GM11168 (cell line): ENCODE results near the gene ATXN7L3.
"Not testable (repeated sequence)": the region's sequence is repeated elsewhere in the genome, so short reads cannot be mapped to it uniquely, and the experiment has no call there.

ENCODE experiments used
- in situ Hi-C: fragments of 300-500 bp; cut with MboI; formaldehyde crosslinking; loops from one replicate; pipeline ENCODE4 v1.12.0; 2022; ENCODE audit warnings: low sequenced_read_pairs; ENCODE audit not compliant: unreplicated experiment

ATXN7L3 gene

DNA sequence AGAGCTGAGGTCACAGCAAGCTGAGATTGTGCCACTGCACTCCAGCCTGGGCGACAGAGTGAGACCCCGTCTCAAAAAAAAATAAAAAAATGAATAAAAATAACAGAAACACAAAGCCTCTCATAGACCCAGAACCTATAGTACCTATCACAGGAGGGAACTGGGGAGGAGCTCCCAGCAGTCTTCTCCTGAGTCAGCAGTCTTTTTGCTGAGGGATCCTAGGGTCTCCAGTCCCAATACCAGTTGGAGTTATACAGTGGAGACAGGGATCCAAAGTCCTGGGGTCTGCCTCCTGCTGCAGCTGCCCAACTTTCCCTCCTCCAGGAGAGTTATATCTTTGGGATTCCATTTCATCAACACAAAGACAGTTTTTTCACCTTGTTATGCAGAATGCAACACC lies 16.7 kb downstream of the ATXN7L3 start:
- in situ Hi-C loops = no loop called here

DNA sequence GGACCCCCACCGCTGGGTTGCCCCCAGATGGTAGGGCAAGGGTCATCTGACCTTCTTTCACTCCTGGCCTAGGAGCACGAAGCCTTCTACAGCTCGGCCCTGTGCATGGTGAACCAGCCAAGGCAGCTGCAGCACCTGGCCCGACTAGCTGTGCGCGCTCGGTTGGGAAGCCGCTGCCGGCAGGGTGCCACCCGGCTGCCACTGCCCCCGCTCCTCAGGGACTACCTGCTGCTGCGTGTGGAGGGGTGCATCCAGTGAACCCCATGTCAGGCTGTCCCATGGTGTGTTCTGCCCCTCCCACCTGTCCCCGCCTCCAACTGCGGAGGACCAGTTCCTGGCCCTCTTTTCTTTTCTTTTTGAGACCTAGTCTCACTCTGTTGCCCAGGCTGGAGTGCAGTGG lies 21.6 kb downstream of the ATXN7L3 start:
- in situ Hi-C loops = no loop called here

DNA sequence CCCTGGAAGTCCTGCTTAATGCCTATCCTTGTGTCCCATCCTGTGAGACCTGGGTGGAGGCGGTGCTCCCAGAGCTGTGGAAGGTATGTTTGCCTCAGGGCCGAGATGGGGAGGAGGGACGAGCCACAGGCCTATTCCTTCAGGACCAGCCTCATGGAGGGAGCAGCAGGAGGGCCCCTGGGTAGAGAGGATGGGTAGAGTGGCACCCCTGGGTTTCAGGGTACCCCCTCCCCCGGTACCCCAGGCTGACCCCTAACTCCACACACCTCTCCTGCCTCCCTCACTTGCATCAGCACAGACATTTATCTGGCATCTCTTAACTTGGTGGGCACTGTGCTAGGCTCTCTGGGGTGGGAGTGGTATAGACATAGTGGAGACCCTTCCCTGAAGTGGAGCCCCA lies 22.0 kb downstream of the ATXN7L3 start:
- in situ Hi-C loops = no loop called here

DNA sequence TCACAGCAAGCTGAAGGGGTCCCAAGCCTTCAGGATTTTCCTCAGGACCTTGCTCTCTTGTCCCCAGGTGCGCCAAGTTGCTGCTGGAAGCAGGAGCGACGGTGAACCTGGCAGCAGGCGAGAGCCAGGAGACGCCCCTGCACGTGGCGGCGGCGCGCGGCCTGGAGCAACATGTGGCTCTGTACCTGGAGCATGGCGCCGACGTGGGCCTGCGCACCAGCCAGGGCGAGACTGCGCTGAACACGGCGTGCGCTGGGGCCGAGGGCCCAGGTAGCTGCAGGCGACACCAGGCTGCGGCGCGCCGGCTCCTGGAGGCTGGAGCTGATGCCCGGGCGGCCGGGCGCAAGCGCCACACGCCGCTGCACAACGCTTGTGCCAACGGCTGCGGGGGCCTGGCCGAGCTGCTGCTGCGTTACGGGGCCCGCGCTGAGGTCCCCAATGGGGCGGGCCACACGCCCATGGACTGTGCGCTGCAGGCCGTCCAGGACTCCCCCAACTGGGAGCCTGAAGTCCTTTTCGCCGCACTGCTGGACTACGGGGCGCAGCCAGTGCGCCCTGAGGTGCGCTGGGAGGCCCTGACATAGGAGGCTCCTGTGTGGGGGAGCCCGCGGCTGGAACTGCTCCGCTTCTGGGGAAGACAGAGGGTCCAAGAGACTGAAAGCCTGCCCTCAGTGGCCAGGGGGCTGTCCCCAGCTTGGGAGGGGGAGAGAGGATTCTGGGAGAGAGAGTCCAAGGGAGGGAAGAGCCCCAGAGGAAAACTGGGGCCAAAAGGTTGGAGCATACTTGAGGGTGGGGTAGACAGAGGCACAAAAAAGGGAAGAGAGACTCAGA lies 22.8 kb downstream of the ATXN7L3 start:
- in situ Hi-C loops = no loop called here

DNA sequence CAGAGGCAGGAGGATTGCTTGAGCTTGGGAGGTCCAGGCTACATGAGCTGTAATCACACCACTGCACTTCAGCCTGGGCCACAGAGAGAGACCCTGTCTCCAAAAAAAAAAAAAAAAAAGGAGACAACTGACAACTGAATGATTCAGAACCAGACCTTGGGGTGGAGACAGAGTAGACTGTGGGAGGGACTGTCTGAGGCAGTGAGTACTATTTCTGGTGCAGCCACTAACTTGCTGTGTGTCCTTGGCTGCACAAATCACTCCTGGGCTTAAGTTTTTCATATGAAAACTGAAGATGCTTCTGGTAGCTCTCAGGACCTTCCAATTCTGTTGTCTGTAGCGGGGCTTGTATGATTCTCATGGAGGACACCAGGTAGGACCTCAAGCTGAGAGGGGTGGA lies 23.4 kb downstream of the ATXN7L3 start:
- in situ Hi-C loops = no loop called here

DNA sequence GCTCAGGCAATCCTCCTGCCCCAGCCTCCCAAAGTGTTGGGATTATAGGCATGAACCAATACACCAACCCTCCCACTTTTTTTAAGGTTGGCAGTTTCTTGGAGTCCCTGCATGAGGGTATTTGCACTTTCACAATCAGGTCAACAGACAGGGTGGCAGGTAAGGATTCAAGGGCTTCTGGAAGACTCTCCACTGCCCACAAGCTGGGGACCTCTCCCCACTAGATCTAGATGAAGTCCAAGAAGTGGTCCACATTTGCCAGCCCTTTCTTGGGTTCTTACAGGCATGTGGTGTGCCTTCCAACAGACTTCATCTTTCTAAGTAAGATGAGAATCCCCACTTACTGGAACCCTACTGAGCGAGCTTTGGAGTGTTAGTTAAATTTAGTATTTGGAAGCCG lies 25.3 kb downstream of the ATXN7L3 start:
- in situ Hi-C loops = no loop called here

DNA sequence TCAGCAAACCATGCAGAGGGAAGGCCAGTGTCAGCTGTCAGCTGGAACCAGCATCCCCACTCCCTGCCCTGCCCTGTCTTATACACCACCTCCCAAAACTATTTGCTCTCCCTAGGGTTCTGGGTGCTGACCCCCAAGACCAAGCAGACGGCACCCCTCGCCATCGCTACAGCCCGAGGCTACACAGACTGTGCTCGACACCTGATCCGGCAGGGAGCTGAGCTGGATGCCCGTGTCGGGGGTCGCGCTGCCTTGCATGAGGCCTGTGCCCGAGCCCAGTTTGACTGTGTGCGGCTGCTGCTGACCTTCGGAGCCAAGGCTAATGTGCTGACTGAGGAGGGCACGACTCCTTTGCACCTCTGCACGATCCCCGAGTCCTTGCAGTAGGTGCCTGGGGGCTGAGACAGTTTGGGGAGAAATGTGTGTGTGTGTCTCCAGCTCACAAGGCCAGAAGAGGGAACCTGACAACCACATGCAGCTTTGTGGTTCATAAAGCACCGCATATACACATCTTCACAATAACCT lies 27.7 kb downstream of the ATXN7L3 start:
- in situ Hi-C loops = no loop called here

DNA sequence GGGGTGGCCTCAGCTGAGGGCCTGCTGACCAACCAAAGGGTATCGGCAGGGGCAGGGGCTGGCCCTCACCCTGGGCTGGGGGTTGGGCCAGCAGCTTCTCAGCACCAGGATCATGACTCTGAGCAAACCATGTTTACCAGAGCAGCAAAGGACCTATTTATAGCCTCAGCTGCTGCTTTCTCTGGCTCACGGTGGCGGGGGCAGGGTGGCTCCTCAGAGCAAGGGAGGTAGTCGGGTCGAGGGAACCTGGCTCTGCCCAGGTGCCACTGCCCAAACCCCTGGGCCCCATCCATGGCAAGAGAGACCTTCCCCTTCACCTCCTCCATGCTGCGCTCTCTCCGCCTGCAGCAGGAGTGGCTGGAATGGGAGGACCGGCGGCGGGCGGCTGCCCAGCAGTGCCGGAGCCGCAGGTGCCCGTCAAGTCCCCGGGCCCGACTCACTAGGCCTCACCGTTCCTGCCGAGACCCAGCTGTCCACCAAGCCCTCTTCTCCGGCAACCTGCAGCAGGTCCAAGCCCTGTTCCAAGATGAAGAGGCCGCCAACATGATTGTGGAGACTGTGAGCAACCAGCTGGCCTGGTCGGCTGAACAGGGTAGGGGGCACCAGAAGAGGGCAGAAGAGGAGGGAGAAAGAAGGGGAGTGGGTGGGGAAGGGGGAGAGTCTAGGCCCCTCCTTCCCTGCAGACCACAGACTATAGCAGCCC lies 29.0 kb downstream of the ATXN7L3 start, which contains the start of gene ASB16:
TSS of gene ASB16 (plus strand) at position 206 of the 703 bp plus-strand sequence. CDS start at position 292, 86 bp downstream.
- in situ Hi-C loops = no loop called here

DNA sequence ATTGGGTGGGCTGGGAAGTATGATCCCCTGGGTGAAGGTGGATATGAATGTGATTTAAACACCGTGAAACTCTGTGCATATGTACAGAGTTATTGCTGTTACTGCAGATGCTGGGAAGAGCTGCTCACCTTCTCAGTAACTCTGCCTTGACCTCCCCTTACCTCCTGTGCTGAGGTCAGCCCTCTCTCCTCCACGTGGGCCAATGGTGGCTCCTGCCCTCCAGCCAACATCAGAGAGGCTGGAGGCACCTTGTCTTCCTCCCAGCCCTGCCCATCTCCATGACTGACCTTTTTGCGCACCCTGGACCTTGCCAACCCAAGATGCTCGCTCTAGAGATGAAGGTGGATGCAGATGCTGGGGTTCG lies 29.6 kb downstream of the ATXN7L3 start:
- in situ Hi-C loops = no loop called here

DNA sequence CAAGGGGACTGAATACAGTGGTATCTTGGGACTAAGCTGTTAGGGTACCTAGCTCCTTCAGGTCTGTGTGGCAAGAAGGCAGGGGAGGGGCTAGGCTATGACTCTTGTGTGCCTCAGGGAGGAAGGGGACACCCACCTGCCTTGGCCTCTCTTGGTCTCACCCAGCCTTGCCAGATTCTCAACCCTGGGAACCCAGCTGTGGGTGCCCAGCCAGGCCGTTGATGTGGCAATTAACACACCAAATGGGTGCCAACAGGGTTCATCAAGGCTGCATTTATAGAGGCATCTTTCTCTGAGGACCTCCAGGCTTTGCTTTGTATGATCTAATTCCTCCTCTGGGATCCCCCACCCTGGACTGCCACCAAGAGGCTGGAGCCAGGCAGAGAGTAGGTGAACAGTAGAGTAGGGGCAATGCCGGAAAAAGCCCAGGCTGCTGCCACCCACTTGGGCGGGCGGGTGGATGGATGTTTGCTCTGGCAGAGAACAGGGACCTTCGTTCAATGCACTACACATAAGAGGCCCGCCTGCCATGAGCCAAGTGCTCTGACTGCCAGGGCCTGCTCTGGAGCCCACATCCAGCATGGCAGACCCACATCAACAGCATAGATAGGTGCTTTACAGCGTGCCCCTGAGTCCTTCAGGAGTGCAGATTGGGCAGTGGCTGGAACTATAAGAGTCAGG lies 32.4 kb downstream of the ATXN7L3 start:
- in situ Hi-C loops = no loop called here

DNA sequence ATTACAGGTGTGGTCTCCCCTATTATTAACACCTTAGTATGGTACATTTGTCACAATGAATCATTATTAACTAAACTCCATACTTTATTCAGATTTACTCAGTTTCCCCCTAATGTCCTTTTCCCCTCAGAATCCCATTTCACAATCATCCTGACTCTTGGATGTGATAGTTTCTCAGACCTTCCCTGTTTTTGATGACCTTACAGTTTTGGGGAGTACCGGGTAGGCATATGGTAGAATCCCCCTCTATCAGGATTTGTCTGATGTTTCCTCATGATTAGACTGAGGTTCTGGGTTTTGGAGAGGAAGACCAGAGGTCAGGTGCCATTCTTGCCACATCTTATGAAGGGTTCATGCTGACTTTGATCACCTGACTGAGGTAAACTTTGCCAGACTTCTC lies 35.2 kb downstream of the ATXN7L3 start:
- in situ Hi-C loops = no loop called here

DNA sequence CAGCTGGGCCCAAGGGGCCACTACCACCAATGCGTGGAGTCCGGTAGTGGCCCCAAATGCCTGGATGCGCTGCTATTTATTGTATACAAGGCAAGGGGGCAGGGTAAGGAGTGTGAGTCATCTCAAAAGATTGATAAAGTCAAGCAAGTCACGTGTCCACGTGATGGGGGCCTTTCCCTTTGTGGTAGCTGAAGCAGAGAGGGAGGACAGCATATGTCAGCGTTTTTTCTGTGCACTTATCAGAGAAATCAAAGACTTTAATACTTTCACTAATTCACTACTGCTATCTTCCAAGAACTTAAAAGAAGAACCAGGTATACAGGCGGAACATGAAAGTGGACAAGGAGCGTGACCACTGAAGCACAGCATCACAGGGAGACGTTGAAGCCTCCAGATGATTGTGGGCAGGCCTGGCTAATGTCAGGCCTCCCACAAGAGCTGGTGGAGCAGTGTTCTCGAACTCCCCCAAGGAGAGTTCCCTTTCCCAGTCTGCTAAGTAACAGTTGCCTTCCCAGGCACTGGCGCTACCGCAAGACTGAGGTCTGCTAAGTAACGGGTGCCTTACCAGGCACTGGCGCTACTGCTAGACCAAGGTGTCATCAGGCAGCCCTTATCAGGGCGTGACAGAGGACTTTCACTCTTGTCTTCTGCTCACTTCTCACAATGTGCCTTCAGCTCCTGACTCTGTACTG lies 40.0 kb downstream of the ATXN7L3 start:
- in situ Hi-C loops = no loop called here

DNA sequence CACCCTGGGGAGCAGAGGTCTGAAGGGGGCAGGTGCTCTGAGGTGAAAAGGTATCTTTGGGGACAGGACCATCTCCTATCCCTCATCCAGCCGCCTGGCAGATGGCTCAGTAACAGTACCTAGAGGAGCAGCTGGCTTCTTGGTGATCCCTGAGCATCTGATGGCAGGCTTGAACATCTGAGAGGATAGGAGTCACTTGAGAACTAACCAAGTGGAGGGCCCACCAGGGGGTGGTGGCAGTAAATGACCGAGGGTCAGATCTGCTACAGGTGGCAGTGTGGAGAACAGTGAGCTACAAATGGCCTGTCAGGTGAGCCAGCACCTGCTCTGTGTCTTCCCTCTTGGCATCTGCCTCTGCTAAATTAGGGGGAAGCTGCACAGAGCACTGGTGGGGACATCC lies 44.2 kb downstream of the ATXN7L3 start:
- in situ Hi-C loops = no loop called here

DNA sequence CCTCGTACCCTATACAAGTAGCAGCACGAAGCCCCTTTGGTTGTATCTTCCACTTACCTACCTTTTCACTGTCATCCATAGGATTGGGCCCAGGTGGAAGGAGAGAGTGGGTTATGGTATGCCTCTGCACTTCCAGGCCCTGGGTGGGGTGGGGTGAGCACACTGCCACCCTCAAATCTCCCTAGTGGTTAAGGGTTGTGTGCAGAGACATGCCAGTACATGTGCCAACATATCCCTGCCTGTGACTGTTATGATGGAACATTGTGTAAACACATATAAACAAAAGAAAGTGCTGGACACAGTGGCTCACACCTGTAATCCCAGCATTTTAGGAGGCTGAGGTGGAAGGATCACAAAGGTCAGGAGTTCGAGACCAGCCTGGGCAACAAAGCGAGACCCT lies 46.8 kb downstream of the ATXN7L3 start:
- in situ Hi-C loops = no loop called here

DNA sequence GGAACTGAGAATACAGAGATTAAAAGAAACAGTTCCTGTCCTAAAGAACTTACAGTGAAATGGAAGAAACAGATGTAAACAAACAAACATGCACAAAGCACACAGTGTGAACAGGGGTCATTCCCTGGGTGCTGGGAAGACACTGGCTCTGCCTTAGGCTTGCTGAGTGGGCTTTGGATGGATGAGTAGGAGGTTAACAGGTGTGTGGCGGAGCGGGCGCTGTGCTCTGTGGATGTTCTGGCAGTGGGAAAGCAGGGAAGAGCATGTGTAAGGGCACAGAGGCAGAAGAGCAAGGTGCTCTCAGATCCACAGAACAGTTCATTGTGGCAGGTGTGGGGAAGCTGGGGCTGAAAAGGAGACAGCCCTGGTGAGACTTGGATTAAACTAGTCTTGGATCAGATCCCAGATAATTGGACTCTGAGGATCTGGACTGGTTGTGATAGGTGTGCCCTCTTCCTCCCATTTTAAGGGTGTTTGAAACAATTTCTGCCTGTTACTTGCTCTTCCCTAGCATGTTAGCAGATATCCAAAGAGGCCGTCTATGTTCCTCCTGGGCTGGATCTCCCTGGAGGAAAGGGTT lies 49.8 kb downstream of the ATXN7L3 start:
- in situ Hi-C loops = no loop called here

DNA sequence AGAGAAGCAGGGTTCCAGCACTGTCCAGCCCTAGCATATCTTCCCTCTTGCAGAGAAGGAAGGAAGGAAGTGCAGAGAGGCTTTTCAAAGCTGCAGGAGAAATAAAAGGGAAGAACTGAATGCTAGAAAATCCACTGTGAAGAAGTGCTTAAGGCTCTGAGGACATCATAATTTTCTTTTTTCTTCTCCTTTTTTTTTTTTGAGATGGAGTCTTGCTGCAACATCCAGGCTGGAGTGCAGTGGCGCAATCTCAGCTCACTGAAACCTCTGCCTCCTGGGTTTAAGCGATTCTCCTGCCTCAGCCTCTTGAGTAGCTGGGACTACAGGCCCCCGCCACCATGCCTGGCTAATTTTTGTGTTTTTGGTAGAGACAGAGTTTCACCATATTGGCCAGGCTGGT lies 50.6 kb downstream of the ATXN7L3 start:
- in situ Hi-C loops = not testable (repeated sequence)

DNA sequence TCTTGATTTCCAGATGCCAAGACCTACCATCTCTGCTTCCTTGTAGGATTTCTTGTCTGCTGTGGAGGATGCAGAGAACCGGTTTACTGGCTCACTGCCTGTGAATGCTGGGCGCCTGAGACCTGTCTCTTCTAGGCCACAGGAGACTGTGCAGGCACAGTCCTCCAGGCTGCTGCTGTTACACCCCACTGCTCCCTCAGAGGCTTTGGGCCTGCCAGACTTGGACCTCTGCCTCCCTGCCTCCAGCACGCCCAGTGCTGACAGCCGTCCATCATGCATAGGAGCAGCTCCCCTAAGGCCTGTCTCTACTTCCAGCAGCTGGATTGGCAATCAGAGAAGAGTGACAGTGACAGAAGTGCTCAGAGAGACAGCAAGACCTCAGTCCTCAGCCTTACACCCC lies 51.9 kb downstream of the ATXN7L3 start:
- in situ Hi-C loops = no loop called here

DNA sequence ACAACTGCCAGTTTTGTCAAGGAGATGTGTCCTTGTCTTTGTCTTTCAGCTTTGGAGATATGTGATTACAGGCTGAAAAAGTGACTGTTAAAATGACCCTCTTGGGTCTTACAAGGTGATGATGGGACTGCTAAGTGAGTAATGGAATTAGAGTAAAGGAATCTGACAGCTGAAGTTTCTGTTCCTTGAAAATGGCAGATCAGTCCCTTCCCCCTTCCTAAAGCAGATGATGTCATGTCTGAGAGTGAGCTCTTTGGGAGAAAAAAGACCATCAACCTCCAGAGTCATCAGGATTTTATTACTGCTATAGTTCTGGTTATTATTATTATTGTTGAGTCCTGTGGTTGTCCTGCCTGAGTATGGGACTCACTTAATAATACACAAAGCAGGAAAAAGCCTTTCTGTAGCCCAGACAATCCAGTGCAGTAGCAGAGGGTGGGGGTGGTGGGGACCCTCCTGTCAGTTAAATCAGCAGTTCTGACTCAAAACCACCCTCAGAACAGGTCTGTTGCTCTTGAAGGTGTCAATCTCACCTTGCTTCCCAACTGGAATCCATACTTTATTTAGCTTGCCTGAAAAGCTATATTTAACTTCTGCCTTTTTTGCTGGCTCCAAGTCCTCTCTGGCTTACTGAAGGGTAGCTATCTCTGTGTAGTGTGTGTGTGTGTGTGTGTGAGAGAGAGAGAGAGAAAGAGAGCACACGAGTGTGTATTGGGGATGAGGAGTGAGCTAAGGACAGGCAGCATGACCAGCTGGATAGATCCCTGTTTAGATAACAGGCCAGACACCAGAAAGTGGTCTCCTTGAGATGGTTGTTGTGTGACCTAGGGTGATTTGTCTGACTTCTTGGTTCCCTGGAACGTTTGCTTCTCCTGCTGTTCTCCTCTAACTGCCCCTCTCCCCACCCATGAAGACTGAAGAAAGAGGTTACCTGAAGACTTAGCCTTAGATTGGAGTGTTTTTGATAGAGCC lies 53.0 kb downstream of the ATXN7L3 start:
- in situ Hi-C loops = no loop called here
